ENCODE data around the gene GATAD2B. TPM values are rescaled to one million over a fixed set of nuclear protein-coding genes. Genes with fewer than 3 reads are reported as not detected.

GATAD2B gene
- total and polyA plus RNA-seq, 2 donors (not counting 3 experiments of a cell fraction or from before 2014, with no cell fraction given): 8.5 to 46.3 TPM

DNA sequence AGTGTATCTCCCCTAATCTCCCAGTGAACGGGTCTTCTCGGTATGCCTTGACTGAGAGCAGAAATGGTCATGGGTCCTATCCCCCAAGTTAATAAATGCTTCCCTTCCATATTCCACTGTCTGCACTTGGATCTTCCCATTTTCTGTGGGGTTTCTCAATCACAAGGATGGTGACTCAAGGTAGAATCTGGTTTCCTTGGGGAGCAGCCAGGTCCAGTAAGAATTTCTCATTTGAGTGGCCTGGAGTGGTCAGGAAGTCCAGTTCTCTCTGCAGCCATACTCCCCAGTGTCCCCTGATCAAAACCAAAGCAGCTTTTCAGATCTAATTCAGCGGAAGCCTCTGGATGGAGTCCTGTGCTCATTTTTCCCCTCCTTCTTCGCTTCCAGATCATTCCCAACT, 162.3 kb downstream of the GATAD2B start:
- peaks cover 4 to 14% of the 10 kb centered on the region in 2 experiments for H3K36me3 ChIP-seq (ENCODE audit: control insufficient read depth in 2 of 2, extremely low read depth in 1 of 2, insufficient read depth in 2 of 2, low read length in 2 of 2)
- no peaks in the 10 kb centered on the region for H3K79me2 ChIP-seq (ENCODE audit: control insufficient read depth, insufficient read depth, low read length)
- dilution Hi-C loops (cut with MboI; ENCODE audit: extremely low pct_ligation_motif_present, low sequenced_read_pairs) (no loop called here), intact Hi-C loops (cut with micrococcal nuclease) (no loop called here)
- DNase-seq (ENCODE audit: low read depth, low spot score) (no peak), FAIRE-seq (no peak)
- H3K27me3 ChIP-seq (ENCODE audit: control insufficient read depth in 2 of 2, insufficient read depth in 2 of 2, low read length in 2 of 2): no peaks in the 10 kb centered on the region
- ChIA-PET CTCF (no interaction called here), POLR2A (no interaction called here)
- H3K4me2 ChIP-seq (ENCODE audit: insufficient read depth, low read length): no peak overlapping the region
- H3K9me1 ChIP-seq (replicated peaks; ENCODE audit: control insufficient read depth, extremely low read depth, insufficient read depth, low read length): no peaks in the 10 kb centered on the region
- no peak overlapping the region for H2AFZ ChIP-seq (ENCODE audit: low read depth, low read length)
- H3K27ac ChIP-seq (ENCODE audit: insufficient read depth, low read depth, low read length): no peak overlapping the region
- TF ChIP-seq JUN (IDR thresholded peaks at IDR 0.05; ENCODE audit: borderline replicate concordance, insufficient read depth, insufficient read length, low read depth): no peak
- TF ChIP-seq POLR2A (IDR thresholded peaks at IDR 0.05; ENCODE audit: low read depth, low read length): no peak
- TF ChIP-seq, protein P1, sequence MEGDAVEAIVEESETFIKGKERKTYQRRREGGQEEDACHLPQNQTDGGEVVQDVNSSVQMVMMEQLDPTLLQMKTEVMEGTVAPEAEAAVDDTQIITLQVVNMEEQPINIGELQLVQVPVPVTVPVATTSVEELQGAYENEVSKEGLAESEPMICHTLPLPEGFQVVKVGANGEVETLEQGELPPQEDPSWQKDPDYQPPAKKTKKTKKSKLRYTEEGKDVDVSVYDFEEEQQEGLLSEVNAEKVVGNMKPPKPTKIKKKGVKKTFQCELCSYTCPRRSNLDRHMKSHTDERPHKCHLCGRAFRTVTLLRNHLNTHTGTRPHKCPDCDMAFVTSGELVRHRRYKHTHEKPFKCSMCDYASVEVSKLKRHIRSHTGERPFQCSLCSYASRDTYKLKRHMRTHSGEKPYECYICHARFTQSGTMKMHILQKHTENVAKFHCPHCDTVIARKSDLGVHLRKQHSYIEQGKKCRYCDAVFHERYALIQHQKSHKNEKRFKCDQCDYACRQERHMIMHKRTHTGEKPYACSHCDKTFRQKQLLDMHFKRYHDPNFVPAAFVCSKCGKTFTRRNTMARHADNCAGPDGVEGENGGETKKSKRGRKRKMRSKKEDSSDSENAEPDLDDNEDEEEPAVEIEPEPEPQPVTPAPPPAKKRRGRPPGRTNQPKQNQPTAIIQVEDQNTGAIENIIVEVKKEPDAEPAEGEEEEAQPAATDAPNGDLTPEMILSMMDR (IDR thresholded peaks at IDR 0.05; ENCODE audit: extremely low read depth in 1 of 2, insufficient read depth in 1 of 2, low read depth in 1 of 2, low read length in 2 of 2): no peak
- no peak for TF ChIP-seq POLR2AphosphoS5 (IDR thresholded peaks at IDR 0.05; ENCODE audit: insufficient read depth, low read depth, low read length)
- TF ChIP-seq FOS (IDR thresholded peaks at IDR 0.05; ENCODE audit: borderline replicate concordance, insufficient read depth, low read length): no peak
- TF ChIP-seq MYC (IDR thresholded peaks at IDR 0.05; ENCODE audit: low read depth, low read length): no peak
- no peak for TF ChIP-seq GATA2 (IDR thresholded peaks at IDR 0.05; ENCODE audit: insufficient read depth, insufficient read length, low read depth, low read length)
- TF ChIP-seq EZH2 (IDR thresholded peaks at IDR 0.05; ENCODE audit: borderline replicate concordance, low read depth, low read length, severe bottlenecking): no peak
- TF ChIP-seq, protein P2, sequence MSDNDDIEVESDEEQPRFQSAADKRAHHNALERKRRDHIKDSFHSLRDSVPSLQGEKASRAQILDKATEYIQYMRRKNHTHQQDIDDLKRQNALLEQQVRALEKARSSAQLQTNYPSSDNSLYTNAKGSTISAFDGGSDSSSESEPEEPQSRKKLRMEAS (IDR thresholded peaks at IDR 0.05; ENCODE audit: insufficient read depth, insufficient read length): no peak
- no peaks in the 10 kb centered on the region for H4K20me1 ChIP-seq (replicated peaks; ENCODE audit: control insufficient read depth, extremely low read depth, insufficient read depth, low read length)
- H3K9me3 ChIP-seq (replicated peaks; ENCODE audit: control insufficient read depth, insufficient read depth, low read length): no peaks in the 10 kb centered on the region
- no peak overlapping the region for H3K9ac ChIP-seq (replicated peaks; ENCODE audit: extremely low read depth, insufficient read depth, low read length)
- H3K4me3 ChIP-seq (replicated peaks in 1 of 3; ENCODE audit: insufficient read depth in 1 of 3, low read depth in 1 of 3, low read length in 3 of 3): no peak overlapping the region
- no TSS peak for BruUV-seq (replicated peaks)
- H3K4me1 ChIP-seq (ENCODE audit: control insufficient read depth, extremely low read depth, insufficient read depth, low read length): peaks cover 30% of the 10 kb centered on the region

Small RNA genes lying within 50 kb of the gene (microRNA-seq; reads per million reads assigned to microRNA genes)
- not detected for gene MIR6737 (ENCODE audit: borderline number of aligned reads, borderline replicate concordance)

Small RNA genes lying within 50 kb of the gene (small RNA-seq; reads per million reads assigned to genes)
- not detected for gene AL831737.1 (ENCODE audit: insufficient read depth, insufficient read length, low read depth, low replicate concordance)
- gene MIR6737 (ENCODE audit: insufficient read depth, insufficient read length, low read depth, low replicate concordance): not detected
- not detected for gene RF00019 (ENCODE audit: insufficient read depth, insufficient read length, low read depth, low replicate concordance)

Other genes starting within 250 kb of the GATAD2B start
- gene NPR1, start 244.3 kb downstream of the GATAD2B start, total RNA-seq: 9.8 and 10.5 TPM in 2 replicates
- 13.3 and 13.8 TPM in 2 replicates for gene NPR1, start 244.3 kb downstream of the GATAD2B start, polyA plus RNA-seq
- gene INTS3, start 194.9 kb downstream of the GATAD2B start, total RNA-seq: 56.1 and 63.1 TPM in 2 replicates
- 61.9 and 75.9 TPM in 2 replicates for gene INTS3, start 194.9 kb downstream of the GATAD2B start, polyA plus RNA-seq
- 26.5 and 26.6 TPM in 2 replicates for gene SLC27A3, start 147.6 kb downstream of the GATAD2B start, total RNA-seq
- 34.3 and 40.1 TPM in 2 replicates for gene SLC27A3, start 147.6 kb downstream of the GATAD2B start, polyA plus RNA-seq
- 54.3 and 57.8 TPM in 2 replicates for gene DENND4B, start 23.7 kb upstream of the GATAD2B start, total RNA-seq
- 35.6 and 45.6 TPM in 2 replicates for gene DENND4B, start 23.7 kb upstream of the GATAD2B start, polyA plus RNA-seq
- gene CRTC2, start 35.6 kb upstream of the GATAD2B start, total RNA-seq: 39.0 and 42.2 TPM in 2 replicates
- gene CRTC2, start 35.6 kb upstream of the GATAD2B start, polyA plus RNA-seq: 40.2 and 47.5 TPM in 2 replicates
- 75.8 and 77.1 TPM in 2 replicates for gene SLC39A1, start 40.6 kb upstream of the GATAD2B start, total RNA-seq
- gene SLC39A1, start 40.6 kb upstream of the GATAD2B start, polyA plus RNA-seq: 98.0 and 111 TPM in 2 replicates
- 8.1 and 9.9 TPM in 2 replicates for gene CREB3L4, start 44.9 kb upstream of the GATAD2B start, total RNA-seq
- gene CREB3L4, start 44.9 kb upstream of the GATAD2B start, polyA plus RNA-seq: 11.7 and 12.1 TPM in 2 replicates
- gene JTB, start 54.7 kb upstream of the GATAD2B start, total RNA-seq: 89.0 and 90.2 TPM in 2 replicates
- gene JTB, start 54.7 kb upstream of the GATAD2B start, polyA plus RNA-seq: 144 and 149 TPM in 2 replicates
- gene RAB13, start 63.4 kb upstream of the GATAD2B start, total RNA-seq: 124 and 135 TPM in 2 replicates
- gene RAB13, start 63.4 kb upstream of the GATAD2B start, polyA plus RNA-seq: 54.6 and 76.0 TPM in 2 replicates
- gene RPS27, start 67.8 kb upstream of the GATAD2B start, total RNA-seq: 1,120 and 1,234 TPM in 2 replicates
- 1,521 and 1,700 TPM in 2 replicates for gene RPS27, start 67.8 kb upstream of the GATAD2B start, polyA plus RNA-seq
- gene NUP210L, start 232.1 kb upstream of the GATAD2B start, total RNA-seq: 0.07 TPM in 1 of 2 replicates, not detected in the other
- gene NUP210L, start 232.1 kb upstream of the GATAD2B start, polyA plus RNA-seq: 0.01 TPM in 1 of 2 replicates, not detected in the other

Data from endothelial cell of umbilical vein (primary cell).